ENCODE measurements around the gene MAN1C1. TPM values are rescaled to one million over a fixed set of nuclear protein-coding genes. Genes with fewer than 3 reads are reported as not detected.

Gene MAN1C1
- total RNA-seq, 1 experiment from 2014 or later: 1.2 TPM

DNA sequence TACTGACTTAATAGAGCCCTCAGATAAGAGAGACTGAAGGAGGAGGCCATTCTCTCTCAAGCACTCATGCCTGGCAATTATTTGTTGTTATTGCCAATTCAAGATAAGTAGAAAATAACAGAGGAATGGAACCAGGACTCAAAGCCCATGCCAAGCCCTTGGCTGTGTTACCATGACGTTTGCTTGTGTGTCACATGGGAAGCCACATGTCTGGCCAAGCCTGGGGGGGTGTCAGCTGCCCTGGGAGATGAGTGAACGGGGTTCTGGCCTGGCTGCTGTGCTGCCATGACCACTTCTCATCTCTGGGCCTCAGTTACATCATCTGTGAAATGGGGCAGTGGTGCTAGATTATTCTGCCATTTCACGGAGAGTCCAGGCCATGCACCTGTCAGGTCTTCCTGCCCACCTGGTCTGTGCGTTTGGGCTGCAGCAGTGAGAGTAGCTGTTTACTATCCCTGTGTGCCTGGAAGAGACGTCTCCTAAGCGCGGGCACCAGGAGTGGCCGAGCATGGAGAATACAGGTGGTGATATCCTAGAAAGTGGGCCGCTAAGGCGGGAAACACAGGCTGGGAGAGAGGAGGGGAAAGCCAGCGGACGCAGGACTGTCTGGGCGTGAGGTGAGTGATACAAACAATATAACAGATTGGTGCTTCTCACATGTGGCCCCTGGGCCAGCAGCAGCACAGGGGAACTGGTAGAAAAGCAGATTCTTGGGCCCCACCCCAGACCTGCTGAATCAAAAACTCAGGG is 67.8 kb downstream of the MAN1C1 start:
- Histone ChIP-seq H3K79me2 (ENCODE audit: insufficient read depth, low read length) (no peaks in the 10 kb centered on the region), H3K4me1 (ENCODE audit: control insufficient read depth in 1 of 2, insufficient read depth in 2 of 2, low read length in 2 of 2) (no peaks in the 10 kb centered on the region), H3K9me2 (ENCODE audit: insufficient read depth) (no peaks in the 10 kb centered on the region), H3K4me2 (ENCODE audit: low read length) (no peak overlapping the region), H3K27me3 (ENCODE audit: insufficient read depth, low read length) (no peaks in the 10 kb centered on the region), H2AFZ (ENCODE audit: low read depth, low read length, poor library complexity, severe bottlenecking) (no peak overlapping the region), H3K36me3 (ENCODE audit: control insufficient read depth in 1 of 2, insufficient read depth in 2 of 2, low read length in 2 of 2) (no peaks in the 10 kb centered on the region), H3K9ac (ENCODE audit: low read length) (no peak overlapping the region), H3K27ac (ENCODE audit: low read depth, low read length) (no peak overlapping the region), H3K4me3 (replicated peaks in 1 of 2; ENCODE audit: low read depth in 1 of 2, low read length in 2 of 2) (no peak overlapping the region), H4K20me1 (ENCODE audit: insufficient read depth) (no peaks in the 10 kb centered on the region), H3K9me3 (ENCODE audit: control insufficient read depth in 1 of 2, insufficient read depth in 1 of 2, low read depth in 1 of 2, low read length in 2 of 2) (no peaks in the 10 kb centered on the region)
- DNase-seq (ENCODE audit: low read depth, low spot score): no peak
- no TSS peak for BruUV-seq (replicated peaks)
- intact Hi-C loops (cut with micrococcal nuclease): no loop called here
- RAD21 ChIA-PET (ENCODE audit: low non-redundant PET in 1 of 2, low total read pairs in 2 of 2, uncharacterized antibody in 2 of 2, unreplicated experiment in 2 of 2): no interaction called here
- ATAC-seq: no peak
- POLR2A ChIA-PET: no interaction called here
- TF ChIP-seq, protein P1, sequence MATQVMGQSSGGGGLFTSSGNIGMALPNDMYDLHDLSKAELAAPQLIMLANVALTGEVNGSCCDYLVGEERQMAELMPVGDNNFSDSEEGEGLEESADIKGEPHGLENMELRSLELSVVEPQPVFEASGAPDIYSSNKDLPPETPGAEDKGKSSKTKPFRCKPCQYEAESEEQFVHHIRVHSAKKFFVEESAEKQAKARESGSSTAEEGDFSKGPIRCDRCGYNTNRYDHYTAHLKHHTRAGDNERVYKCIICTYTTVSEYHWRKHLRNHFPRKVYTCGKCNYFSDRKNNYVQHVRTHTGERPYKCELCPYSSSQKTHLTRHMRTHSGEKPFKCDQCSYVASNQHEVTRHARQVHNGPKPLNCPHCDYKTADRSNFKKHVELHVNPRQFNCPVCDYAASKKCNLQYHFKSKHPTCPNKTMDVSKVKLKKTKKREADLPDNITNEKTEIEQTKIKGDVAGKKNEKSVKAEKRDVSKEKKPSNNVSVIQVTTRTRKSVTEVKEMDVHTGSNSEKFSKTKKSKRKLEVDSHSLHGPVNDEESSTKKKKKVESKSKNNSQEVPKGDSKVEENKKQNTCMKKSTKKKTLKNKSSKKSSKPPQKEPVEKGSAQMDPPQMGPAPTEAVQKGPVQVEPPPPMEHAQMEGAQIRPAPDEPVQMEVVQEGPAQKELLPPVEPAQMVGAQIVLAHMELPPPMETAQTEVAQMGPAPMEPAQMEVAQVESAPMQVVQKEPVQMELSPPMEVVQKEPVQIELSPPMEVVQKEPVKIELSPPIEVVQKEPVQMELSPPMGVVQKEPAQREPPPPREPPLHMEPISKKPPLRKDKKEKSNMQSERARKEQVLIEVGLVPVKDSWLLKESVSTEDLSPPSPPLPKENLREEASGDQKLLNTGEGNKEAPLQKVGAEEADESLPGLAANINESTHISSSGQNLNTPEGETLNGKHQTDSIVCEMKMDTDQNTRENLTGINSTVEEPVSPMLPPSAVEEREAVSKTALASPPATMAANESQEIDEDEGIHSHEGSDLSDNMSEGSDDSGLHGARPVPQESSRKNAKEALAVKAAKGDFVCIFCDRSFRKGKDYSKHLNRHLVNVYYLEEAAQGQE (IDR thresholded peaks at IDR 0.05; ENCODE audit: low read depth): no peak
- TF ChIP-seq CBX3 (IDR thresholded peaks at IDR 0.05; ENCODE audit: low read depth) (no peak), ZFX (IDR thresholded peaks at IDR 0.05) (no peak), SRF (IDR thresholded peaks at IDR 0.05; ENCODE audit: low read depth) (no peak), POLR2AphosphoS5 (IDR thresholded peaks at IDR 0.05; ENCODE audit: low read depth, low read length) (no peak), SIN3A (IDR thresholded peaks at IDR 0.05; ENCODE audit: low read depth) (no peak), YY1 (IDR thresholded peaks at IDR 0.05; ENCODE audit: extremely low read depth, insufficient replicate concordance, low read depth, low read length) (no peak), ZBTB33 (IDR thresholded peaks at IDR 0.05; ENCODE audit: extremely low read depth, insufficient replicate concordance, low read length) (no peak)
- TF ChIP-seq, protein P2, sequence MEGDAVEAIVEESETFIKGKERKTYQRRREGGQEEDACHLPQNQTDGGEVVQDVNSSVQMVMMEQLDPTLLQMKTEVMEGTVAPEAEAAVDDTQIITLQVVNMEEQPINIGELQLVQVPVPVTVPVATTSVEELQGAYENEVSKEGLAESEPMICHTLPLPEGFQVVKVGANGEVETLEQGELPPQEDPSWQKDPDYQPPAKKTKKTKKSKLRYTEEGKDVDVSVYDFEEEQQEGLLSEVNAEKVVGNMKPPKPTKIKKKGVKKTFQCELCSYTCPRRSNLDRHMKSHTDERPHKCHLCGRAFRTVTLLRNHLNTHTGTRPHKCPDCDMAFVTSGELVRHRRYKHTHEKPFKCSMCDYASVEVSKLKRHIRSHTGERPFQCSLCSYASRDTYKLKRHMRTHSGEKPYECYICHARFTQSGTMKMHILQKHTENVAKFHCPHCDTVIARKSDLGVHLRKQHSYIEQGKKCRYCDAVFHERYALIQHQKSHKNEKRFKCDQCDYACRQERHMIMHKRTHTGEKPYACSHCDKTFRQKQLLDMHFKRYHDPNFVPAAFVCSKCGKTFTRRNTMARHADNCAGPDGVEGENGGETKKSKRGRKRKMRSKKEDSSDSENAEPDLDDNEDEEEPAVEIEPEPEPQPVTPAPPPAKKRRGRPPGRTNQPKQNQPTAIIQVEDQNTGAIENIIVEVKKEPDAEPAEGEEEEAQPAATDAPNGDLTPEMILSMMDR (IDR thresholded peaks at IDR 0.05 in 2 of 3, conservative IDR thresholded peaks at IDR 0.05 in 1 of 3; ENCODE audit: borderline replicate concordance in 1 of 3, insufficient read depth in 1 of 3, low read depth in 2 of 3, low read length in 2 of 3): no peak
- TF ChIP-seq, protein P3, sequence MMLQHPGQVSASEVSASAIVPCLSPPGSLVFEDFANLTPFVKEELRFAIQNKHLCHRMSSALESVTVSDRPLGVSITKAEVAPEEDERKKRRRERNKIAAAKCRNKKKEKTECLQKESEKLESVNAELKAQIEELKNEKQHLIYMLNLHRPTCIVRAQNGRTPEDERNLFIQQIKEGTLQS (IDR thresholded peaks at IDR 0.05): no peak
- CTCF ChIA-PET: no interaction called here

All from HCT116 (cell line).